SK-MEL-5 (cell line): ENCODE measurements around the gene ADAMTS7. TPM values are rescaled to one million over a fixed set of nuclear protein-coding genes. Genes with fewer than 3 reads are reported as not detected.
"Not testable (repeated sequence)": the region's sequence is repeated elsewhere in the genome, so short reads cannot be mapped to it uniquely, and the experiment has no call there.

Source experiments
- DNase-seq: peaks from one replicate; pipeline ENCODE4 v3.0.0-alpha.2; 2016; ENCODE audit warnings: low read depth, low spot score
- in situ Hi-C: cut with HindIII; loops from 2 replicates; pipeline ENCODE4 v1.10.0; 2016; ENCODE audit warnings: low sequenced_read_pairs, high pct_unique_total_duplicates, low pct_unique_long_range_greater_than_20kb
- total RNA-seq: library from RNA; depleted of rRNA; stranded (reverse); fragments of >200 nt; shearing (Covaris generic); gene quantifications from 2 replicates; pipeline ENCODE4 v1.2.3, GENCODE V29; 2014

The ADAMTS7 gene
- total RNA-seq, 1 experiment from 2014 or later = 2.0 TPM

- in situ Hi-C loops = no loop called here
- no peak for DNase-seq
Measured at GRCh38 chr15:78749831-78750230, 61.4 kb downstream of the ADAMTS7 start.

GRCh38 chr15:78747877-78748276, 63.4 kb downstream of the ADAMTS7 start:
- in situ Hi-C loops, DNase-seq: not testable (repeated sequence)

- in situ Hi-C loops, DNase-seq: not testable (repeated sequence)
Measured at GRCh38 chr15:78741674-78742073, 69.6 kb downstream of the ADAMTS7 start.

GRCh38 chr15:78740904-78741274, 70.4 kb downstream of the ADAMTS7 start:
- in situ Hi-C loops = no loop called here
- DNase-seq = no peak

GRCh38 chr15:78739996-78740903, 71.0 kb downstream of the ADAMTS7 start:
- in situ Hi-C loops = no loop called here
- DNase-seq = peak; percentile 72

GRCh38 chr15:78739206-78739605, 72.1 kb downstream of the ADAMTS7 start:
- in situ Hi-C loops = no loop called here
- DNase-seq = no peak

- in situ Hi-C loops = not testable (repeated sequence)
- peak; percentile 84 for DNase-seq
Measured at GRCh38 chr15:78737931-78738558, 73.2 kb downstream of the ADAMTS7 start.

- in situ Hi-C loops = no loop called here
Measured at GRCh38 chr15:78737187-78737820, 74.0 kb downstream of the ADAMTS7 start.

GRCh38 chr15:78736286-78736685, 75.0 kb downstream of the ADAMTS7 start:
- in situ Hi-C loops, DNase-seq: not testable (repeated sequence)

More at GRCh38 chr15:78737187-78737820, 74.0 kb downstream of the ADAMTS7 start:
- DNase-seq = no peak

GRCh38 chr15:78734451-78735064, 76.7 kb downstream of the ADAMTS7 start:
- DNase-seq = no peak
- in situ Hi-C loops = no loop called here

GRCh38 chr15:78732634-78733033, 78.6 kb downstream of the ADAMTS7 start:
- DNase-seq = no peak
- in situ Hi-C loops = no loop called here

- in situ Hi-C loops = no loop called here
- no peak for DNase-seq
Measured at GRCh38 chr15:78730955-78731354, 80.3 kb downstream of the ADAMTS7 start.

GRCh38 chr15:78728427-78728826, 82.8 kb downstream of the ADAMTS7 start:
- in situ Hi-C loops, DNase-seq: not testable (repeated sequence)

- no peak for DNase-seq
- in situ Hi-C loops = no loop called here
Measured at GRCh38 chr15:78727561-78727960, 83.7 kb downstream of the ADAMTS7 start.

- in situ Hi-C loops = no loop called here
- DNase-seq = peak; percentile 74
Measured at GRCh38 chr15:78726870-78727551, 84.3 kb downstream of the ADAMTS7 start.

GRCh38 chr15:78719819-78720450, 91.3 kb downstream of the ADAMTS7 start:
- in situ Hi-C loops = not testable (repeated sequence)

GRCh38 chr15:78718837-78719236, 92.4 kb downstream of the ADAMTS7 start:
- DNase-seq = no peak
- in situ Hi-C loops = no loop called here

More at GRCh38 chr15:78719819-78720450, 91.3 kb downstream of the ADAMTS7 start:
- not testable (repeated sequence) for DNase-seq
